HCT116 (cell line): ENCODE measurements around the gene ZZZ3. TPM values are rescaled to one million over a fixed set of nuclear protein-coding genes. Genes with fewer than 3 reads are reported as not detected.
A peak's percentile ranks its signal among the peaks of the same experiment; 100 is the strongest.

ENCODE experiments used
- ATAC-seq: fragments of 200-7000 bp; cut with Tn5 transposase; 2 replicates; pipeline ENCODE4 v1.9.1; 2020; ENCODE audit warnings: mild to moderate bottlenecking, moderate library complexity
- BruUV-seq: library from RNA; stranded (reverse); fragments of 400-500 nt; replicated peaks from 2 replicates; lab custom pipeline; 2021; lab: Mats Ljungman, UMichigan
- CTCF ChIA-PET: fragments of 300-600 bp; sonication (Branson Sonifier 250); formaldehyde crosslinking; loops from one replicate; lab custom pipeline; 2021; ENCODE audit warnings: antibody characterized with exemption; lab: Charles Lee
- POLR2A ChIA-PET: fragments of 300-600, 350-600 bp; sonication (Branson Sonifier 250); formaldehyde crosslinking; loops from one replicate; lab custom pipeline; 2021; ENCODE audit warnings: antibody characterized with exemption; lab: Charles Lee
- RAD21 ChIA-PET, 2 experiments: fragments of 300-600 bp; sonication (Branson Sonifier 250); formaldehyde crosslinking; loops; one replicate each; lab custom pipeline; 2023; ENCODE audit warnings: low total read pairs in 2 of 2; ENCODE audit not compliant: uncharacterized antibody in 2 of 2, unreplicated experiment in 2 of 2, low non-redundant PET in 1 of 2; lab: Charles Lee
- DNase-seq: peaks from one replicate; pipeline ENCODE4 v3.0.0-alpha.2; 2010; ENCODE audit warnings: low read depth, low spot score
- H2AFZ ChIP-seq: fragments of 200-600 bp; shearing (Covaris generic), sonication (generic); 2 replicates; pipeline ENCODE4 v1.6.1; 2017; ENCODE audit warnings: low read depth, mixed run types, mixed read lengths, antibody characterized with exemption, low read length; ENCODE audit not compliant: poor library complexity, severe bottlenecking
- H3K27ac ChIP-seq: 2 replicates; pipeline ENCODE4 v1.5.1; 2012; ENCODE audit warnings: low read depth, low read length
- H3K27me3 ChIP-seq: fragments of 200-600 bp; sonication (generic); 2 replicates; pipeline ENCODE4 v1.6.1; 2016; ENCODE audit warnings: mixed run types, low read length, mixed read lengths; ENCODE audit not compliant: insufficient read depth
- H3K36me3 ChIP-seq, 2 experiments: fragments of 200-500 bp in 1 of 2; fragments of 200-600 bp in 1 of 2; sonication (Bioruptor generic) in 1 of 2; sonication (generic) in 1 of 2; 2 replicates each; pipeline versions ENCODE4 v1.5.1 to v1.6.1; 2014 to 2016; ENCODE audit warnings: low read length in 2 of 2, inconsistent platforms in 1 of 2, mixed read lengths in 1 of 2, mixed run types in 1 of 2; ENCODE audit not compliant: insufficient read depth in 2 of 2, control insufficient read depth in 1 of 2
- H3K4me1 ChIP-seq, 2 experiments: fragments of 200-600 bp in 1 of 2; sonication (generic) in 1 of 2; 2 replicates each; pipeline versions ENCODE4 v1.5.1 to v1.6.1; 2012 to 2017; ENCODE audit warnings: low read length in 2 of 2, inconsistent platforms in 1 of 2, mild to moderate bottlenecking in 1 of 2, mixed read lengths in 1 of 2, mixed run types in 1 of 2, moderate library complexity in 1 of 2; ENCODE audit not compliant: insufficient read depth in 2 of 2, control insufficient read depth in 1 of 2
- H3K4me2 ChIP-seq: fragments of 200-600 bp; sonication (generic); 2 replicates; pipeline ENCODE4 v1.6.1; 2017; ENCODE audit warnings: mixed run types, low read length, mixed read lengths
- H3K4me3 ChIP-seq, 2 experiments: fragments of 200-600 bp in 1 of 2; sonication (generic) in 1 of 2; replicated peaks in 1 of 2; 2 replicates each; pipeline ENCODE4 v1.5.1; 2011 to 2016; ENCODE audit warnings: low read length in 2 of 2, control low read depth in 1 of 2, low read depth in 1 of 2, mild to moderate bottlenecking in 1 of 2, mixed read lengths in 1 of 2, mixed run types in 1 of 2
- H3K79me2 ChIP-seq: fragments of 200-600 bp; sonication (generic); 2 replicates; pipeline ENCODE4 v1.6.1; 2017; ENCODE audit warnings: mild to moderate bottlenecking, mixed run types, low read length, moderate library complexity, mixed read lengths; ENCODE audit not compliant: insufficient read depth
- H3K9ac ChIP-seq: fragments of 200-600 bp; sonication (generic); 2 replicates; pipeline ENCODE4 v1.6.1; 2016; ENCODE audit warnings: low read length, mixed read lengths
- H3K9me2 ChIP-seq: fragments of 200-600 bp; sonication (generic), shearing (Covaris generic); 2 replicates; pipeline ENCODE4 v1.6.1; 2017; ENCODE audit warnings: mixed run types, mild to moderate bottlenecking, moderate library complexity; ENCODE audit not compliant: insufficient read depth
- H3K9me3 ChIP-seq, 2 experiments: fragments of 200-500 bp in 1 of 2; fragments of 200-600 bp in 1 of 2; sonication (Bioruptor generic) in 1 of 2; sonication (generic) in 1 of 2; 2 replicates each; pipeline ENCODE4 v1.6.1; 2014 to 2017; ENCODE audit warnings: low read length in 2 of 2, mixed read lengths in 2 of 2, inconsistent platforms in 1 of 2, low read depth in 1 of 2, mild to moderate bottlenecking in 1 of 2, mixed run types in 1 of 2, moderate library complexity in 1 of 2; ENCODE audit not compliant: control insufficient read depth in 1 of 2, insufficient read depth in 1 of 2
- H4K20me1 ChIP-seq: fragments of 200-600 bp; sonication (generic), shearing (Covaris generic); 2 replicates; pipeline ENCODE4 v1.6.1; 2017; ENCODE audit warnings: mixed run types, mild to moderate bottlenecking, moderate library complexity; ENCODE audit not compliant: insufficient read depth
- CBX3 ChIP-seq: IDR thresholded peaks from 2 replicates; pipeline ENCODE4 v1.6.1; 2012; ENCODE audit warnings: low read depth
- CTCF ChIP-seq, 3 experiments: fragments of 200-600 bp in 1 of 3; sonication (generic) in 1 of 3; IDR thresholded peaks in 2 of 3; conservative IDR thresholded peaks in 1 of 3; 2 replicates each; pipeline ENCODE4 v1.5.1; 2012 to 2017; ENCODE audit warnings: low read depth in 2 of 3, low read length in 2 of 3, antibody characterized with exemption in 1 of 3, borderline replicate concordance in 1 of 3, control low read depth in 1 of 3, mild to moderate bottlenecking in 1 of 3, mixed read lengths in 1 of 3, mixed run types in 1 of 3, moderate library complexity in 1 of 3; ENCODE audit not compliant: insufficient read depth in 1 of 3
- MAX ChIP-seq: IDR thresholded peaks from 2 replicates; pipeline ENCODE4 v1.6.1; 2012
- POLR2A ChIP-seq: IDR thresholded peaks from 2 replicates; pipeline ENCODE4 v1.7.0; 2011; ENCODE audit warnings: borderline replicate concordance; ENCODE audit not compliant: insufficient read depth, insufficient read length; ENCODE audit errors: extremely low read depth
- POLR2AphosphoS5 ChIP-seq: IDR thresholded peaks from 2 replicates; pipeline ENCODE4 v1.6.1; 2011; ENCODE audit warnings: mild to moderate bottlenecking, low read depth, low read length, moderate library complexity
- RAD21 ChIP-seq: IDR thresholded peaks from 2 replicates; pipeline ENCODE4 v1.6.1; 2012; ENCODE audit warnings: low read depth, mild to moderate bottlenecking
- REST ChIP-seq: IDR thresholded peaks from 2 replicates; pipeline ENCODE4 v1.6.1; 2012; ENCODE audit warnings: low read depth
- SIN3A ChIP-seq: IDR thresholded peaks from 2 replicates; pipeline ENCODE4 v1.6.1; 2012; ENCODE audit warnings: low read depth
- SP1 ChIP-seq: IDR thresholded peaks from 2 replicates; pipeline ENCODE4 v1.6.1; 2012; ENCODE audit warnings: low read depth
- SRF ChIP-seq: IDR thresholded peaks from 2 replicates; pipeline ENCODE4 v1.6.1; 2012; ENCODE audit warnings: low read depth
- TCF7L2 ChIP-seq: IDR thresholded peaks from 2 replicates; pipeline ENCODE4 v1.7.0; 2011; ENCODE audit warnings: borderline replicate concordance, inconsistent platforms; ENCODE audit not compliant: insufficient read depth, insufficient read length; ENCODE audit errors: extremely low read depth
- YY1 ChIP-seq: IDR thresholded peaks from 2 replicates; pipeline ENCODE4 v1.6.1; 2011; ENCODE audit warnings: low read length, low read depth, moderate library complexity, mild to moderate bottlenecking; ENCODE audit not compliant: insufficient replicate concordance; ENCODE audit errors: extremely low read depth
- ZBTB33 ChIP-seq: IDR thresholded peaks from 2 replicates; pipeline ENCODE4 v1.6.1; 2011; ENCODE audit warnings: mild to moderate bottlenecking, low read length, moderate library complexity; ENCODE audit not compliant: insufficient replicate concordance; ENCODE audit errors: extremely low read depth
- ZFX ChIP-seq: fragments of 450-650 bp; IDR thresholded peaks from 2 replicates; pipeline ENCODE4 v1.6.1; 2017
- ZNF274 ChIP-seq: fragments of 200-500 bp; sonication (Bioruptor generic); IDR thresholded peaks from 2 replicates; pipeline ENCODE4 v1.6.1; 2014; ENCODE audit warnings: mild to moderate bottlenecking, low read depth, low read length, inconsistent platforms
- intact Hi-C: fragments of 100-400 bp; cut with micrococcal nuclease; formaldehyde crosslinking; loops from 2 replicates; pipeline ENCODE4 v1.10.0; 2022
- total RNA-seq: library from RNA; stranded (reverse); gene quantifications from one replicate; pipeline ENCODE4 v1.2.1, GENCODE V29; 2021; ENCODE audit not compliant: unreplicated experiment

ZZZ3 gene
- total RNA-seq, 1 experiment from 2014 or later, result 48.9 TPM

- peaks cover 6 to 35% of the 10 kb centered on the region in 2 experiments; a peak in 3 of 4 replicates for H3K4me1 ChIP-seq
- peaks cover 17% of the 10 kb centered on the region; the same call in 1 of the 2 replicates for H4K20me1 ChIP-seq
- RAD21 ChIA-PET, result interaction anchor here (0.6 to 0.7 kb wide), 2 partner anchors 145 to 411 kb away, joined by 3 to 4 read pairs; no protein-coding TSS in a partner anchor
- no peaks in the 10 kb centered on the region for H3K27me3 ChIP-seq
- TSS peak; percentile 91 for BruUV-seq
- intact Hi-C loops, result loop anchor here (1.0 to 10.0 kb wide), 3 partner anchors 221 to 535 kb away; no protein-coding TSS in a partner anchor
- no peaks in the 10 kb centered on the region for H3K36me3 ChIP-seq
- H3K9ac ChIP-seq, result peak overlapping the region; percentile 88
- ATAC-seq (peak; percentile 73), DNase-seq (peak; percentile 77)
- H2AFZ ChIP-seq, result peak overlapping the region; percentile 64
- H3K9me3 ChIP-seq, result no peaks in the 10 kb centered on the region
- peak overlapping the region; percentile 96 for H3K27ac ChIP-seq
- CTCF ChIA-PET, result interaction anchor here (0.7 to 1.4 kb wide), 4 partner anchors 147 to 399 kb away, joined by 3 to 4 read pairs (median 3); no protein-coding TSS in a partner anchor
- POLR2A ChIA-PET, result interaction anchor here (0.5 to 1.0 kb wide), 7 partner anchors 8 to 1021 kb away, joined by 3 to 6 read pairs (median 3); partner anchors contain the start of gene MIGA1
- H3K4me2 ChIP-seq, result peak overlapping the region; percentile 94
- H3K9me2 ChIP-seq, result no peaks in the 10 kb centered on the region
- H3K4me3 ChIP-seq, result peak overlapping the region; percentile 82 to 97
- H3K79me2 ChIP-seq, result peaks cover 41% of the 10 kb centered on the region
- TF ChIP-seq ZFX (peak; percentile 51; the same call in 1 of the 2 replicates), SRF (0 out of 2 replicates have a peak, but pooled peaks have one; percentile 3), MAX (peak; percentile 76), YY1 (peak; percentile 70), POLR2A (peak; percentile 58), POLR2AphosphoS5 (peak; percentile 51), SIN3A (no peak; the same call in 1 of the 2 replicates), CTCF (IDR thresholded peaks at IDR 0.05 in 2 of 3, conservative IDR thresholded peaks at IDR 0.05 in 1 of 3; ENCODE audit: borderline replicate concordance in 1 of 3, insufficient read depth in 1 of 3, low read depth in 2 of 3, low read length in 2 of 3) (peak; percentile 36 to 78 (median 69); a peak in 5 of 6 replicates), ZBTB33 (peak; percentile 7), ZNF274 (no peak), CBX3 (peak; percentile 28; the same call in 1 of the 2 replicates), REST (no peak), TCF7L2 (peak; percentile 22), RAD21 (peak; percentile 61), SP1 (no peak; the same call in 1 of the 2 replicates)
These were observed 996 bp upstream of the ZZZ3 start for GRCh38 chr1:77683160-77684148.
